Activated CD4-positive, alpha-beta T cell treated with anti-CD3 and anti-CD28 coated beads for 36 hours (primary cell): ENCODE data around the gene CEP295NL. TPM values are rescaled to one million over a fixed set of nuclear protein-coding genes. Genes with fewer than 3 reads are reported as not detected.
A peak's percentile ranks its signal among the peaks of the same experiment; 100 is the strongest.
"Not testable (repeated sequence)": the region's sequence is repeated elsewhere in the genome, so short reads cannot be mapped to it uniquely, and the experiment has no call there.

ENCODE experiments used
- ATAC-seq: fragments of 200-7000 bp; cut with Tn5 transposase; one replicate; pipeline ENCODE4 v1.10.0; 2021; ENCODE audit warnings: mild to moderate bottlenecking, moderate library complexity
- CTCF ChIA-PET: fragments of 350-600 bp; sonication (Branson Sonifier 250); formaldehyde crosslinking; loops from one replicate; lab custom pipeline; 2021; ENCODE audit warnings: antibody characterized with exemption; lab: Charles Lee
- POLR2A ChIA-PET: fragments of 350-600 bp; sonication (Branson Sonifier 250); formaldehyde crosslinking; loops from one replicate; lab custom pipeline; 2021; ENCODE audit warnings: antibody characterized with exemption, inconsistent platforms; lab: Charles Lee
- DNase-seq: peaks from one replicate; pipeline ENCODE4 v3.0.0-alpha.2; 2020
- H3K27ac Mint-ChIP-seq: one replicate; pipeline ENCODE4 v1.8.0; 2021; ENCODE audit warnings: mixed read lengths
- H3K27me3 Mint-ChIP-seq: one replicate; pipeline ENCODE4 v1.8.0; 2021; ENCODE audit warnings: mixed read lengths
- H3K36me3 Mint-ChIP-seq: one replicate; pipeline ENCODE4 v1.8.0; 2021; ENCODE audit warnings: low read depth, mixed read lengths
- H3K4me1 Mint-ChIP-seq: one replicate; pipeline ENCODE4 v1.8.0; 2021; ENCODE audit warnings: mixed read lengths
- H3K4me3 Mint-ChIP-seq: one replicate; pipeline ENCODE4 v1.8.0; 2021; ENCODE audit warnings: mild to moderate bottlenecking, moderate library complexity, mixed read lengths
- H3K9me3 Mint-ChIP-seq: one replicate; pipeline ENCODE4 v1.8.0; 2021; ENCODE audit warnings: low read depth, mixed read lengths
- intact Hi-C, 2 experiments: fragments of 100-400 bp; cut with DNase I in 1 of 2; cut with micrococcal nuclease in 1 of 2; formaldehyde crosslinking; loops; one replicate each; pipeline versions ENCODE4 v1.14.2 to v1.15.1; 2022 to 2024; cut with DNase I, micrococcal nuclease
- total RNA-seq, 2 experiments: library from RNA; stranded (reverse); gene quantifications; one replicate each; pipeline ENCODE4 v1.2.3, GENCODE V29; 2021

Gene CEP295NL
- total RNA-seq, 2 experiments from 2014 or later = not detected

DNA sequence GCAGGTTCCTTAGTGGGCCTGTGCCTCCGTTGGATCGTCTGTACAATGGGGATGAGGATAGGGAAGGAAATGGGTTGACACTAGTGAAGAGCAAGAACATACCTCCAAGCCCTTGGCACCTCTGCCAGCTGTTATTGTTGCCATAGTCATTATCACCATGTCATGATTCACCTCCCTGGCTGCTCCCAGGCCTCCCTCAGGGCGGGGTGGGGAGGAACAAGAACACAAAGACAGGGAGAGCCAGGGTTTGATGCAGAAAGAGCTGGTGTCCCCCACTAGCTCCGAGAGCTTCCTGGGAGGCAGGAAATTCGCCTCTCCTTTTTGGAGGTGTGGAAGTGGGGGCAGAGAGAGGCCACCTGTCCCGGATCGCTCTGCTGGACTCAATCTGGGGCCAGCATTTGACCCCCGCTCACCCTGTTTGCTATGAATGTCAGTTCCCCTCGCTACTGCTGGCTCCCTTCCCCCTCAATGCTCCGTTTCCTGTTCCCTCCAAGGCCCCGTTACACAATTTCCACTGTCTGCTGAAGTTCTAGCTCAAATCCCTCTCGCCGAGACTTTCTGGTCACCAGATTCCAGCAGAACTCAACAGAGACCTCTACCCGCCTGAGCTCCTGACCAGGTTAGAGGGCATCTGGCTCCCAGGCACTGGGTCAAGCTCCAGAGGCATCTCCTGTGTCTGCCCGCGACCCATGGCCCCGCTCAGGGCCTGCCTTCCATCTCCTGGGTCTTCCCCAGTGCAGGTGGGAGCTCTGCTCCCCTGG lies 13.1 kb upstream of the CEP295NL start:
- peak; percentile 61 for DNase-seq
- Mint-ChIP-seq H3K4me1 (peaks cover 13% of the 10 kb centered on the region), H3K4me3 (peak overlapping the region; percentile 47), H3K27ac (peak overlapping the region; percentile 69), H3K27me3 (no peaks in the 10 kb centered on the region), H3K9me3 (no peaks in the 10 kb centered on the region), H3K36me3 (no peaks in the 10 kb centered on the region)
- intact Hi-C loops = no loop called here
- peak; percentile 87 for ATAC-seq
- ChIA-PET CTCF (interaction anchor here (0.6 to 1.9 kb wide), 3 partner anchors 26 to 897 kb away, joined by 3 to 7 read pairs (median 4); no protein-coding TSS in a partner anchor), POLR2A (interaction anchor here (1.1 kb wide), 1 partner anchor 13 kb away, joined by 3 read pairs; the partner anchor contains the start of gene CEP295NL)

DNA sequence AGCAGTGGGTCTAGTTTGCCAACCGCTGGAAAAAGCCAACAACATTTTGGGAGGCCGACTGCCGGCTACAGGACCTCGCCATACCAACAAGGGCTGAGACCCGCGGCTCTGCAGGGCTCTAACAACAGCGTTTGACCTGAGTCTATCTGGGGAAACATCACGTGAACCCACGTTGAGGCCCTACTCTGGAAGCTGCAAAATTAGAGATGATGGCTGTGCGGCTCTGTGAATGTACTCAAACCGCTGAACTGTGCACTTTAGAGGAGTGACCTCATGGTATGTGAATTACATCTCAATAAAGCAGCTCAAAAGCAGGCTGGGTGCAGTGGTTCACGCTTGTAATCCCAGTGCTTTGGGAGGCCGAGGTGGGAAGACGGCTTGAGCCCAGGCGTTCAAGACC lies 10.1 kb upstream of the CEP295NL start:
- no peaks in the 10 kb centered on the region for H3K36me3 Mint-ChIP-seq

DNA sequence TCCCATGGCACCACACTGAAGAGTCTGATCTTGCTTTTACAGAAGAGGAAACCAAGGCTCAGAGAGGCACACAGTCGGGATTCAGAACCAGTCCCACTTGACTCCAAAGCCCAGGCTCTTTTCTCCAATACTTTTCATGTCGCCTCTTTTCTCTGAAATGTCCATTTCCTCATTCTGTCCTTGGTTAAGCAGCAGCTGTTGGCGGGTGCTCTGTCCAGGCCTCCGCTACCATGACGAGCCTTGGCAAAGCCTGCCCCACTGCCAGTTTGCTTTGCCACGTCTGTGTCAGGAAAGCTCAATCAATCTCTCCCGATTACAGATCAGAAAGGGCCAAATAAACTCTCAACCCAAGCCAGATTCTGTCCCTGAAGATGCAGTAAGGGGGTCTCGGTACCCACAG lies 9.1 kb upstream of the CEP295NL start:
- CTCF ChIA-PET = no interaction called here
- Mint-ChIP-seq H3K9me3 (no peaks in the 10 kb centered on the region), H3K4me1 (peaks cover 10% of the 10 kb centered on the region), H3K4me3 (no peak overlapping the region), H3K27me3 (no peaks in the 10 kb centered on the region), H3K36me3 (no peaks in the 10 kb centered on the region), H3K27ac (no peak overlapping the region)
- POLR2A ChIA-PET = no interaction called here
- ATAC-seq (no peak), DNase-seq (no peak)
- intact Hi-C loops = no loop called here

More for the DNA sequence above, 10.1 kb upstream of the CEP295NL start:
- ATAC-seq = no peak
- DNase-seq = no peak
- no peak overlapping the region for H3K4me3 Mint-ChIP-seq
- no peaks in the 10 kb centered on the region for H3K9me3 Mint-ChIP-seq
- no peaks in the 10 kb centered on the region for H3K27me3 Mint-ChIP-seq
- ChIA-PET POLR2A (interaction anchor here (0.6 kb wide), 1 partner anchor 71 kb away, joined by 3 read pairs; no protein-coding TSS in a partner anchor), CTCF (no interaction called here)
- intact Hi-C loops = no loop called here
- H3K4me1 Mint-ChIP-seq = peaks cover 13% of the 10 kb centered on the region
- H3K27ac Mint-ChIP-seq = no peak overlapping the region

DNA sequence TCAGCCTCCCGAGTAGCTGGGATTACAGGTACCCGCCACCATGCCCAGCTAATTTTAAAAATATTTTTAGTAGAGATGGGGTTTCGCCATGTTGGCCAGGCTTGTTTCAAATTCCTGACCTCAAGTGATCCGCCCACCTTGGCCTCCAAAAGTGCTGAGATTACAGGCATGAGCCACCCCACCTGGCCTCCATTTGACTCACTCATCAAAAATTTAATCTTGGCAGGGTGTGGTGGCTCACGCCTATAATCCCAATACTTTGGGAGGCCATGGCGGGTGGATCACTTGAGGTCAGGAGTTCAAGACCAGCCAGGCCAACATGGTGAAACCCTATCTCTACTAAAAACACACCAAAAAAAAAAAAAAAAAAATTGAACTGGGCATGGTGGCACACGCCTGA lies 8.5 kb upstream of the CEP295NL start:
- H3K27me3 Mint-ChIP-seq, H3K4me1 Mint-ChIP-seq, H3K4me3 Mint-ChIP-seq, H3K36me3 Mint-ChIP-seq, H3K9me3 Mint-ChIP-seq, POLR2A ChIA-PET, intact Hi-C loops, H3K27ac Mint-ChIP-seq, ATAC-seq, DNase-seq: not testable (repeated sequence)
- CTCF ChIA-PET = interaction anchor here (0.7 kb wide), 1 partner anchor 18 kb away, joined by 3 read pairs; no protein-coding TSS in a partner anchor

DNA sequence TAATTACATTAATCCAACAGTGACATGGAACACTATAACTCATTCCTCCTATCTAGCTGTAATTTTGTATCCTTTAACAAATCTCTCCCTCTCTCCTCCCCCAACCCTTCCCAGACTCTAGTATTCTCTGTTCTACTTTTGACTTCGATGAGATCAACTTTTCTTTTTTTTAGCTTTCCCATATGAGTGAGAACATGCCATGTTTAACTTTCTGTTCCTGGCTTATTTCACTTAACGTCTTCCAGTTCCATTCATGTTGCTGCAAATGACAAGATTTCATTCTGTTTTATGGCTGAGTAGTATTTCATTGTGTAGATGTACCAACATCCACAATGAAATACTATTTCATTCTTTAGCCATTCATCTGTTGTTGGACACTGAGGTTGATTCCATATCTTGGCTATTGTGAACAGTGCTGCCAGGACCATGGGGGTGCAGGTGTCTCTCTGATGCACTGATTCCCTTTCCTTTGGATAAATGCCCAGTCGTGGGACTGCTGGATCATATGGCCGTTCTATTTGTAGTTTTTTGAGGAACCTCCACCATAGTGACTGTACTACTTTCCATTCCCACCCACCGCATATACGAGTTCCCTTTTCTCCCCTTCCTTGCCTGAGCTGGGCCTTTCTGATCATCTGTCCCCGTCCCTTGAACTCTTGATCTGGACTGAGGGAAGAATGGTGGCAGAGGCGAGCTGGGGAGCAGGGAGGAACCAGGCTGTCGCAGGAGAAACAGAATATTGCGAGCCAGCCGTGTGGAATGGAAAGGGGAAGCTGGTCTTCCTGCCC lies 7.7 kb upstream of the CEP295NL start:
- POLR2A ChIA-PET = no interaction called here
- Mint-ChIP-seq H3K36me3 (no peaks in the 10 kb centered on the region), H3K27ac (no peak overlapping the region), H3K9me3 (no peaks in the 10 kb centered on the region), H3K4me3 (no peak overlapping the region), H3K4me1 (peaks cover 1% of the 10 kb centered on the region), H3K27me3 (no peaks in the 10 kb centered on the region)
- no peak for ATAC-seq
- CTCF ChIA-PET = interaction anchor here (0.6 to 0.7 kb wide), 2 partner anchors 19 to 172 kb away, joined by 3 read pairs; no protein-coding TSS in a partner anchor
- intact Hi-C loops = no loop called here
- DNase-seq = no peak

DNA sequence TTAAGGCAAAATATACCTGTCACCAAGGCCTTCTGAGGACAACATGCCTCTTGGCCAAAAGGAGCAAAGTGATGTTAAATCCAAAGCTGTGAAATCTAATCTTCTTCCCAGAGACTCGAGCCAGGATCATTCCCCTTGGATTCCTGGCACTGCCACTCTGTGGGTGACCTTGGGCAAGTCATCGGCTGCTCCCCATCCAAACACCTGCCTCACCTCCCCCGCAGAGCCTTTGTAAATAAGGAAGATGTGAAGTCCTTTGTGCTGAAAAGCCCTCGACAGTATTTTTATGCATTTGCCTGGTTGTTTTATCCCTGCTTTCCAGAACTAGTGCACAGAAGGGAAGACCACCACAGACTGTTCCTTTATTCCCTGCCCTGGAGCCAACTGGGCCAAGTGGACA lies 5.4 kb upstream of the CEP295NL start:
- H3K4me3 Mint-ChIP-seq = no peak overlapping the region
- no peaks in the 10 kb centered on the region for H3K27me3 Mint-ChIP-seq
- peaks cover 6% of the 10 kb centered on the region for H3K4me1 Mint-ChIP-seq
- no peak for ATAC-seq
- H3K9me3 Mint-ChIP-seq = no peaks in the 10 kb centered on the region
- ChIA-PET POLR2A (no interaction called here), CTCF (interaction anchor here (1.2 kb wide), 1 partner anchor 43 kb away, joined by 4 read pairs; no protein-coding TSS in a partner anchor)
- no peak for DNase-seq
- no peak overlapping the region for H3K27ac Mint-ChIP-seq
- intact Hi-C loops = no loop called here
- no peaks in the 10 kb centered on the region for H3K36me3 Mint-ChIP-seq

DNA sequence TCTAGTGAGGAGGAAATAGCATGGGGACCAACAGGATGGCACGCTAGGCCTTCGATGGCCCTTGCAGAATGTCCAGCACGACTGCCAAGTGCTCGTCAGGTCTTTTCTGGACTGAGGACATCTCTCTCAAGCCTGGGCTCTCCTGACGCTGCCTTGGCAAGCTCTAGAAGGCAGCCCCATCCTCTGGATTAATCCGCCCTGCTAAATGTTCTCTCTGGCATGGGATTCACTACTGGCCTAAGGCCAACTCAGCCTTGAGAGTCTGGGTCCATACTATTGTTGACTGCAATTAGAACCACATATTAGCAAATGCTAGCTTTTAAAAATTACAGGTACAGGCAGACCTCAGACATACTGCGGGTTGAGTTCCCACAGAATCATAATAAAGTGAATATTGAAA lies 2.5 kb upstream of the CEP295NL start:
- H3K9me3 Mint-ChIP-seq = no peaks in the 10 kb centered on the region
- intact Hi-C loops = no loop called here
- no peaks in the 10 kb centered on the region for H3K27me3 Mint-ChIP-seq
- CTCF ChIA-PET = no interaction called here
- H3K27ac Mint-ChIP-seq = no peak overlapping the region
- POLR2A ChIA-PET = no interaction called here
- H3K4me1 Mint-ChIP-seq = peaks cover 15% of the 10 kb centered on the region
- no peaks in the 10 kb centered on the region for H3K36me3 Mint-ChIP-seq
- DNase-seq = no peak
- H3K4me3 Mint-ChIP-seq = no peak overlapping the region
- no peak for ATAC-seq

DNA sequence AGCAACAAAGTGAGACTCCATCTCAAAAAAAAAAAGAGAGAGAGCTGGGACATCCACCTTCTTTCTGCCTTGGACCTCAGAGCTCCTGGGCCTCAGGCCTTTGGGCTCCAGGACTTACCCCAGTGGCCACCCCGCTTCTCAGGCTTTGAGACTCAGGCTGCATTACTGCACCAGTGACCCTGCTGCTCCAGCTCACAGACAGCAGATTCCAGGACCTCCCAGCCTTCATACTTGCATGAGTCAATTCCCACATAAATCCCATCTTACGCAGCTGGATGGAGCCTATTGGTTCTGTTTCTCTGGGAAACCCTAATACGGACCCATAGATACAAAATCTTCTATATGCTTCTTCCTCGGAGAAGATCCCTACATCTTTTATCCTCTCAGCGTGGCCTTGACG lies 2.1 kb upstream of the CEP295NL start:
- ATAC-seq (no peak), DNase-seq (no peak)
- Mint-ChIP-seq H3K9me3 (no peaks in the 10 kb centered on the region), H3K27me3 (no peaks in the 10 kb centered on the region), H3K4me3 (no peak overlapping the region), H3K27ac (no peak overlapping the region), H3K36me3 (no peaks in the 10 kb centered on the region), H3K4me1 (peaks cover 15% of the 10 kb centered on the region)
- ChIA-PET POLR2A (no interaction called here), CTCF (no interaction called here)
- intact Hi-C loops = no loop called here

DNA sequence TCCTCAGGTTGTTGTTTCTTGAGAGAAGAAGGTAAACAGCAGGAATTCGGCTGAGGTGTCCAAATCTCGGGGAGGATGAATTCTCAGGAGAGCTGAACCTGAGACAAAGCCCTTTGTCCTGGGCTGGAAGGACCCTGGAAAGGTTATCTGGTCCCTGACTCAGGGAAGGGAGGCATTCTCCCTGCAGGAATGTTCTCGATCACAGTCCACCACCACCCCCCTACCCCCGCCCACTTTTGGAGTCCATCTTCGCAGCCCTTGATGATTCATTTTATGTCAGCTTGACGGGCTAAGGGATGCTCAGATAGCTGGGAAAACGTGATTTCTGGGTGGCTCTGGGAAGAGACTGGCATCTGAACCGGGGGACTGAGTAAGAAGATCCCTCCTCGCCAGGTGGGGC lies 1.4 kb upstream of the CEP295NL start:
- POLR2A ChIA-PET = no interaction called here
- Mint-ChIP-seq H3K9me3 (no peaks in the 10 kb centered on the region), H3K4me3 (no peak overlapping the region), H3K27me3 (no peaks in the 10 kb centered on the region), H3K27ac (no peak overlapping the region), H3K4me1 (peaks cover 15% of the 10 kb centered on the region), H3K36me3 (no peaks in the 10 kb centered on the region)
- ATAC-seq (no peak), DNase-seq (no peak)
- intact Hi-C loops = no loop called here
- CTCF ChIA-PET = interaction anchor here (0.8 kb wide), 1 partner anchor 119 kb away, joined by 5 read pairs; no protein-coding TSS in a partner anchor

DNA sequence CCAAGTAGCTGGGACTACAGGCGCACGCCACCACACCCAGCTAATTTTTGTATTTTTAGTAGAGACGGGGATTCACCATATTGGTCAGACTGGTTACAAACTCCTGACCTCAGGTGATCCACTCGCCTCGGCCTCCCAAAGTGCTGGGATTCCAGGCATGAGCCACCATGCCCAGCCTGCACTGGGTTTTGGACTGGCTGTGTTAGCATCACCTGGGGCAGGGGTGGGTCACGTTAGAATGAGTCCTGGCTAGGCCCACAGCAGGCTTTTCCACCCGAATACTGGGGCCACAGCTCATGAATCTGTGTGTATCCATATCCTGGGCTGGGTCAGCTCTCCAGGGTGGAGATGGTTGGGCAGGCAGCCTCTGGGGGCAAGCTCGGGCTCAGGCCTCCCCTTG lies 770 bp downstream of the CEP295NL start:
- intact Hi-C loops, H3K27me3 Mint-ChIP-seq, H3K27ac Mint-ChIP-seq, POLR2A ChIA-PET, H3K4me3 Mint-ChIP-seq, ATAC-seq, H3K36me3 Mint-ChIP-seq, DNase-seq, H3K9me3 Mint-ChIP-seq: not testable (repeated sequence)
- peaks cover 15% of the 10 kb centered on the region for H3K4me1 Mint-ChIP-seq
- CTCF ChIA-PET = interaction anchor here (0.8 to 1.2 kb wide), 2 partner anchors 12 to 69 kb away, joined by 5 to 6 read pairs; no protein-coding TSS in a partner anchor

DNA sequence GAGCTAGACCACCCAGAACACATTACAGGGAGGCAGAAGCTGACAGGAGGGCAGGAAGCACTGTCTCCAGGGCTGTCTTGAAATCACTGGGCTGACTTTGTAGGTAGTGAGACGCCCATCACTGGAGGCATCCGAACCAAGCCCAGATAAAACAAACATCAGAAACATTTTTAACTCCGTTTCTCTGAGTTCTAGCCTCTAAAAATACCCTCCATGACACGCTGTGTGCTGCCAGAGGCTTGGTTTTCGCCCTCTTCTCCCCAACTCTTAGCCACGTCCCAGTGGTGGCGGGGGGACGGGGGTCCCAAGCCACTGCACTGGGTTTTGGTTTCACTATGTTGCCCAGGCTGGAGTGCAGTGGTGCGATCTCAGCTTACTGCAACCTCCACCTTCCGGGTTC lies 1.2 kb downstream of the CEP295NL start:
- H3K9me3 Mint-ChIP-seq = no peaks in the 10 kb centered on the region
- no peak overlapping the region for H3K4me3 Mint-ChIP-seq
- no peaks in the 10 kb centered on the region for H3K27me3 Mint-ChIP-seq
- no peak for ATAC-seq
- peaks cover 15% of the 10 kb centered on the region for H3K4me1 Mint-ChIP-seq
- DNase-seq = no peak
- intact Hi-C loops = no loop called here
- POLR2A ChIA-PET = no interaction called here
- CTCF ChIA-PET = interaction anchor here (0.8 to 1.2 kb wide), 2 partner anchors 11 to 69 kb away, joined by 5 to 6 read pairs; no protein-coding TSS in a partner anchor
- H3K36me3 Mint-ChIP-seq = no peaks in the 10 kb centered on the region
- H3K27ac Mint-ChIP-seq = no peak overlapping the region
